NB4 (cell line): ENCODE measurements around the gene NT5C3A.

Experiments used
- MAX ChIP-seq: IDR thresholded peaks from 2 replicates; pipeline ENCODE4 v1.6.1; 2011; ENCODE audit warnings: low read depth, low read length
- POLR2A ChIP-seq: IDR thresholded peaks from 2 replicates; pipeline ENCODE4 v1.6.1; 2011; ENCODE audit warnings: mild to moderate bottlenecking; ENCODE audit not compliant: insufficient read length; ENCODE audit errors: extremely low read depth
- TF ChIP-seq, protein P1 (sequence below): IDR thresholded peaks from one replicate; pipeline ENCODE4 v1.5.1; 2012; ENCODE audit warnings: low read depth, low read length

- no peak for TF ChIP-seq POLR2A
- TF ChIP-seq, protein P1, sequence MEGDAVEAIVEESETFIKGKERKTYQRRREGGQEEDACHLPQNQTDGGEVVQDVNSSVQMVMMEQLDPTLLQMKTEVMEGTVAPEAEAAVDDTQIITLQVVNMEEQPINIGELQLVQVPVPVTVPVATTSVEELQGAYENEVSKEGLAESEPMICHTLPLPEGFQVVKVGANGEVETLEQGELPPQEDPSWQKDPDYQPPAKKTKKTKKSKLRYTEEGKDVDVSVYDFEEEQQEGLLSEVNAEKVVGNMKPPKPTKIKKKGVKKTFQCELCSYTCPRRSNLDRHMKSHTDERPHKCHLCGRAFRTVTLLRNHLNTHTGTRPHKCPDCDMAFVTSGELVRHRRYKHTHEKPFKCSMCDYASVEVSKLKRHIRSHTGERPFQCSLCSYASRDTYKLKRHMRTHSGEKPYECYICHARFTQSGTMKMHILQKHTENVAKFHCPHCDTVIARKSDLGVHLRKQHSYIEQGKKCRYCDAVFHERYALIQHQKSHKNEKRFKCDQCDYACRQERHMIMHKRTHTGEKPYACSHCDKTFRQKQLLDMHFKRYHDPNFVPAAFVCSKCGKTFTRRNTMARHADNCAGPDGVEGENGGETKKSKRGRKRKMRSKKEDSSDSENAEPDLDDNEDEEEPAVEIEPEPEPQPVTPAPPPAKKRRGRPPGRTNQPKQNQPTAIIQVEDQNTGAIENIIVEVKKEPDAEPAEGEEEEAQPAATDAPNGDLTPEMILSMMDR: no peak
- TF ChIP-seq MAX: no peak
Observed at GRCh38 chr7:33072471-33072870, 9.9 kb upstream of the NT5C3A start.
